ENCODE data around the gene MED26. TPM values are rescaled to one million over a fixed set of nuclear protein-coding genes. Genes with fewer than 3 reads are reported as not detected.

Gene MED26
- total RNA-seq, 1 donor from 2014 or later, result 6.1 TPM

GRCh38 chr19:16535381-16535780 is 92.6 kb downstream of the MED26 start:
- ATAC-seq (no peak), DNase-seq (ENCODE audit: missing footprints) (no peak)
- intact Hi-C loops (cut with DNase I), result loop anchor here (5.0 kb wide), 1 partner anchor 103 kb away; no protein-coding TSS in a partner anchor

- no peak for ATAC-seq
- intact Hi-C loops (cut with DNase I), result no loop called here
- peak; percentile 55 for DNase-seq (ENCODE audit: missing footprints)
Measured at GRCh38 chr19:16532440-16533234, 95.4 kb downstream of the MED26 start.

GRCh38 chr19:16531380-16531669 is 96.7 kb downstream of the MED26 start:
- no peak for DNase-seq (ENCODE audit: missing footprints)
- intact Hi-C loops (cut with DNase I), result no loop called here
- ATAC-seq, result no peak

- no peak for DNase-seq (ENCODE audit: missing footprints)
- intact Hi-C loops (cut with DNase I), result no loop called here
- no peak for ATAC-seq
Measured at GRCh38 chr19:16530540-16531379, 97.2 kb downstream of the MED26 start.

- no peak for ATAC-seq
- intact Hi-C loops (cut with DNase I), result no loop called here
- DNase-seq (ENCODE audit: missing footprints), result no peak
Measured at GRCh38 chr19:16529466-16530144, 98.4 kb downstream of the MED26 start.

GRCh38 chr19:16527971-16528521 is 100.0 kb downstream of the MED26 start:
- ATAC-seq, result no peak
- DNase-seq (ENCODE audit: missing footprints), result no peak

GRCh38 chr19:16527334-16527935 is 100.6 kb downstream of the MED26 start:
- DNase-seq (ENCODE audit: missing footprints), result no peak
- intact Hi-C loops (cut with DNase I), result no loop called here
- ATAC-seq, result no peak

More at GRCh38 chr19:16527971-16528521, 100.0 kb downstream of the MED26 start:
- intact Hi-C loops (cut with DNase I), result no loop called here

GRCh38 chr19:16525751-16526481 is 102.1 kb downstream of the MED26 start:
- ATAC-seq (no peak), DNase-seq (ENCODE audit: missing footprints) (no peak)
- intact Hi-C loops (cut with DNase I), result no loop called here

- intact Hi-C loops (cut with DNase I), result no loop called here
- DNase-seq (ENCODE audit: missing footprints) (no peak), ATAC-seq (no peak)
Measured at GRCh38 chr19:16524991-16525734, 102.8 kb downstream of the MED26 start.

Other genes starting within 250 kb of the MED26 start
- 64.7 TPM for gene EPS15L1, start 156.2 kb downstream of the MED26 start, total RNA-seq
- not detected for gene CALR3, start 132.0 kb downstream of the MED26 start, total RNA-seq
- gene C19orf44, start 131.8 kb downstream of the MED26 start, total RNA-seq, result 3.3 TPM
- gene CHERP, start 85.8 kb downstream of the MED26 start, total RNA-seq, result 17.3 TPM
- gene SLC35E1, start 55.8 kb downstream of the MED26 start, total RNA-seq, result 23.5 TPM
- 30.8 TPM for gene SMIM7, start 31.9 kb upstream of the MED26 start, total RNA-seq
- 42.7 TPM for gene TMEM38A, start 32.9 kb upstream of the MED26 start, total RNA-seq
- not detected for gene NWD1, start 91.6 kb upstream of the MED26 start, total RNA-seq
- 27.8 TPM for gene SIN3B, start 201.2 kb upstream of the MED26 start, total RNA-seq